Central memory CD8-positive, alpha-beta T cell (primary cell): ENCODE measurements around the gene DROSHA.

ENCODE experiments used
- ATAC-seq: fragments of 150-1000 bp; cut with Tn5 transposase; replicated peaks from 2 replicates; pipeline ENCODE4 v1.10.0; 2022; ENCODE audit warnings: mild to moderate bottlenecking, moderate FRiP score, moderate number of reproducible peaks; ENCODE audit not compliant: poor library complexity, severe bottlenecking; ENCODE audit errors: extremely low read depth
- DNase-seq, 2 donors: peaks; one replicate each; pipeline ENCODE4 v3.0.0; 2021; ENCODE audit warnings: low spot score in 2 of 2
- H3K27ac Mint-ChIP-seq: one replicate; pipeline ENCODE4 v1.8.0; 2022; ENCODE audit warnings: low read depth, mild to moderate bottlenecking, moderate library complexity, mixed read lengths
- H3K27me3 Mint-ChIP-seq: one replicate; pipeline ENCODE4 v1.8.0; 2022; ENCODE audit warnings: mixed read lengths
- H3K36me3 Mint-ChIP-seq: one replicate; pipeline ENCODE4 v1.8.0; 2022; ENCODE audit warnings: mild to moderate bottlenecking, moderate library complexity, mixed read lengths; ENCODE audit not compliant: insufficient read depth
- H3K4me1 Mint-ChIP-seq: one replicate; pipeline ENCODE4 v1.8.0; 2022; ENCODE audit warnings: mixed read lengths
- H3K4me3 Mint-ChIP-seq: one replicate; pipeline ENCODE4 v1.8.0; 2022; ENCODE audit warnings: mild to moderate bottlenecking, moderate library complexity, mixed read lengths
- H3K9me3 Mint-ChIP-seq: one replicate; pipeline ENCODE4 v1.8.0; 2022; ENCODE audit warnings: mixed read lengths

DROSHA gene

GRCh38 chr5:31355337-31355736, 176.6 kb downstream of the DROSHA start:
- Mint-ChIP-seq H3K9me3 (peaks cover 9% of the 10 kb centered on the region), H3K36me3 (peaks cover 2% of the 10 kb centered on the region), H3K4me3 (no peak overlapping the region), H3K27ac (no peak overlapping the region), H3K27me3 (peaks cover 38% of the 10 kb centered on the region), H3K4me1 (no peaks in the 10 kb centered on the region)
- DNase-seq: no peak
- no peak for ATAC-seq
